GM12878 (cell line): ENCODE results near the gene ELL. TPM values are rescaled to one million over a fixed set of nuclear protein-coding genes. Genes with fewer than 3 reads are reported as not detected.

Experiments
- ATAC-seq: fragments of 200-7000 bp; cut with Tn5 transposase; 3 replicates; pipeline ENCODE4 v1.9.1; 2020; ENCODE audit warnings: mild to moderate bottlenecking, moderate library complexity
- BruUV-seq: library from RNA; stranded (reverse); fragments of 400-500 nt; replicated peaks from 2 replicates; lab custom pipeline; 2021; lab: Mats Ljungman, UMichigan
- CTCF ChIA-PET: fragments of 300-600 bp; sonication (Branson Sonifier 250); formaldehyde crosslinking; extraction: SDS; loops from one replicate; lab custom pipeline; 2021; ENCODE audit warnings: inconsistent platforms; lab: Yijun Ruan, JAX
- POLR2A ChIA-PET: fragments of 350-600 bp; formaldehyde crosslinking; extraction: SDS; loops from one replicate; lab custom pipeline; 2021; ENCODE audit warnings: inconsistent platforms; lab: Charles Lee
- RAD21 ChIA-PET: fragments of 300-600 bp; sonication (Branson Sonifier 250); formaldehyde crosslinking; loops from one replicate; lab custom pipeline; 2023; ENCODE audit warnings: antibody characterized with exemption; ENCODE audit not compliant: unreplicated experiment; lab: Charles Lee
- SMC1A ChIA-PET: fragments of 300-600 bp; sonication (Branson Sonifier 250); formaldehyde crosslinking; loops from one replicate; lab custom pipeline; 2023; ENCODE audit not compliant: unreplicated experiment, uncharacterized antibody; lab: Charles Lee
- DNase-seq: peaks from one replicate; pipeline ENCODE4 v3.0.0-alpha.2; 2011; ENCODE audit warnings: low read depth, low spot score
- FAIRE-seq: peaks from 3 replicates; lab custom pipeline; 2011; peaks lifted over from hg19 to GRCh38; lab: Jason Lieb, UNC
- H2AFZ ChIP-seq: 2 replicates; pipeline ENCODE4 v1.6.0; 2011; ENCODE audit warnings: low read depth, low read length, control low read depth; ENCODE audit not compliant: control insufficient read depth
- H3K27ac ChIP-seq: 2 replicates; pipeline ENCODE4 v1.5.1; 2011; ENCODE audit warnings: control low read depth; ENCODE audit not compliant: control insufficient read depth, insufficient read depth
- H3K27me3 ChIP-seq, 2 experiments: replicated peaks in 1 of 2; 2 replicates each; pipeline versions ENCODE4 v1.6.0 to v1.6.1; 2011; ENCODE audit warnings: low read length in 1 of 2; ENCODE audit not compliant: control insufficient read depth in 2 of 2, insufficient read depth in 2 of 2
- H3K36me3 ChIP-seq, 2 experiments: 2 replicates each; pipeline ENCODE4 v1.5.1; 2011; ENCODE audit warnings: low read length in 1 of 2; ENCODE audit not compliant: control insufficient read depth in 2 of 2, insufficient read depth in 2 of 2
- H3K4me1 ChIP-seq: 2 replicates; pipeline ENCODE4 v1.6.1; 2011; ENCODE audit warnings: mild to moderate bottlenecking, low read length, moderate library complexity, mixed read lengths; ENCODE audit not compliant: control insufficient read depth, insufficient read depth
- H3K4me2 ChIP-seq: 2 replicates; pipeline ENCODE4 v1.6.0; 2011; ENCODE audit warnings: control low read depth; ENCODE audit not compliant: control insufficient read depth, insufficient read depth
- H3K4me3 ChIP-seq: fragments of 200-600 bp; sonication (generic); 2 replicates; pipeline ENCODE4 v1.5.1; 2016
- H3K79me2 ChIP-seq: 2 replicates; pipeline ENCODE4 v1.6.0; 2011; ENCODE audit warnings: low read length; ENCODE audit not compliant: control insufficient read depth, insufficient read depth
- H3K9ac ChIP-seq: 2 replicates; pipeline ENCODE4 v1.8.0; 2011; ENCODE audit warnings: low read length, control low read depth, mixed read lengths; ENCODE audit not compliant: control insufficient read depth, insufficient read depth
- H3K9me3 ChIP-seq: replicated peaks from 3 replicates; pipeline ENCODE4 v1.5.1; 2011; ENCODE audit warnings: mild to moderate bottlenecking, low read length; ENCODE audit not compliant: control insufficient read depth, insufficient read depth
- H4K20me1 ChIP-seq: 2 replicates; pipeline ENCODE4 v1.6.0; 2011; ENCODE audit not compliant: control insufficient read depth, insufficient read depth
- CEBPZ ChIP-seq: fragments of 150-350 bp; IDR thresholded peaks from 2 replicates; pipeline ENCODE4 v1.6.1; 2016; ENCODE audit warnings: low read depth, low read length
- JUNB ChIP-seq: IDR thresholded peaks from 2 replicates; pipeline ENCODE4 v1.6.1; 2016; ENCODE audit warnings: antibody characterized with exemption, mild to moderate bottlenecking
- NBN ChIP-seq: fragments of 450-650 bp; IDR thresholded peaks from 2 replicates; pipeline ENCODE4 v1.6.1; 2016
- ZNF274 ChIP-seq: IDR thresholded peaks from one replicate; pipeline ENCODE4 v1.8.0; 2011; ENCODE audit not compliant: insufficient read length, insufficient read depth
- ZNF592 ChIP-seq: fragments of 450-650 bp; IDR thresholded peaks from 2 replicates; pipeline ENCODE4 v1.6.1; 2017; ENCODE audit warnings: mild to moderate bottlenecking, moderate library complexity
- WGBS: methylation state at CpG from one replicate; pipeline ENCODE4 v1.1.6; 2016; ENCODE audit warnings: low lambda C conversion rate; ENCODE audit not compliant: insufficient replicate concordance, insufficient coverage; ENCODE audit errors: missing lambda C conversion rate; 5-methylcytosine and 5-hydroxymethylcytosine counted together
- in situ Hi-C: fragments of 300-500 bp; cut with MboI; formaldehyde crosslinking; loops from 9 replicates; pipeline ENCODE4 v1.14.3; 2018; ENCODE audit warnings: mixed read lengths
- intact Hi-C: fragments of 100-400 bp; cut with micrococcal nuclease; formaldehyde crosslinking; loops from one replicate; pipeline ENCODE4 v1.14.2; 2022; ENCODE audit not compliant: unreplicated experiment
- polyA plus RNA-seq, 11 experiments: library from polyadenylated mRNA; depleted of rRNA in 4 of 11; unstranded in 6 of 11; stranded (reverse) in 5 of 11; fragments of >200 nt; fragmentation: Nextera tagmentation in 4 of 11; fragmentation: Illumina TruSeq in 1 of 11; extraction: Ambion mirVana in 4 of 11; extraction: Trizol in 1 of 11; gene quantifications; 1 replicate in 1 of 11; 2 replicates in 10 of 11; pipeline versions ENCODE4 v1.2.1 to v1.2.3, GENCODE V29; 2011 to 2016; ENCODE audit warnings: inconsistent platforms in 2 of 11, missing spikeins in 2 of 11, low read depth in 1 of 11
- total RNA-seq, 4 experiments: library from RNA; depleted of rRNA in 3 of 4; stranded (reverse); fragments of >200 nt in 3 of 4; fragmentation: Illumina TruSeq in 1 of 4; extraction: Trizol in 1 of 4; gene quantifications; 2 replicates each; pipeline versions ENCODE4 v1.2.1 to v1.2.3, GENCODE V29; 2013 to 2021

The ELL gene
- total and polyA plus RNA-seq, 10 of the 15 experiments (the other 5 are each of a cell fraction or from before 2014, with no cell fraction given) = 0.91 to 25.0 (median 9.1) TPM

DNA sequence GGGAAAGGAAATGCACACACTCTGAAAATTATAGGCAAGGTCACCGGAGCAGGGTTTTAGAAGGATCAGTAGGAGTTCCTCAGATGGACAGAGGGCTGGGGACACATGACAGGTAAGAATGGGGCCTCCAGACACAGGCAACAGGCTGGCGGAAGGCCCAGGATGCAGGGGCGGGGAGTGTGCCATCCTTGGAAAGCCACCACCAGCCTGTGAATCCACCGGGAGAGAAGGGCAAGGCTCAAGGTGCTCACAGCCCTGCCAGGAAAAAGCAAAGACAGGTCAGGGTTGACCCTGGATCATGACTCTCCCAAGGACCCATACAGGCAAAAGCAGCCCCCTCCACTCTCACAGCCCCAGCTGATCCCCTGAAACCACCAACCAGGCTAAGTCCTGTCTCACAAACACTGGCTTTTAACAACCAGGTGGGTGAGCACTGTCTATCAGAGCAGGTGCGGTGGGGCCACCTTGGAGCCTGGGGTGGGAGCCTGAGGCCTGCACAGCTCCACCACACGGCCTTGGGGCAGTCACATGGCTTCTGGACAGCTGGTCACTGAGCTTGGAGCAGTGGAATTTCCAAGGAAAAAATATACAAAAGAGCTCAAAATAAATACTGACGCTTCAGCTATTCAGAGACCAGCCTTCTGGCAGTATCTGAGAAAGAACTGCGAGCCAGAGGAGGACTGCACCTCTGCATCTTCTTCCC is 48.7 kb downstream of the ELL start:
- no peak overlapping the region for H3K4me3 ChIP-seq
- H2AFZ ChIP-seq = no peak overlapping the region
- DNase-seq = no peak
- ChIA-PET CTCF (interaction anchor here (1.2 to 1.6 kb wide), 2 partner anchors 10 to 374 kb away, joined by 3 to 4 read pairs; no protein-coding TSS in a partner anchor), POLR2A (no interaction called here), RAD21 (no interaction called here), SMC1A (no interaction called here)
- no peak overlapping the region for H3K4me2 ChIP-seq
- TF ChIP-seq CEBPZ = no peak
- no peak for TF ChIP-seq NBN
- no peak for TF ChIP-seq ZNF274
- no peak for TF ChIP-seq JUNB
- no peak for TF ChIP-seq ZNF592
- H3K79me2 ChIP-seq = peaks cover 31% of the 10 kb centered on the region
- in situ Hi-C loops = loop anchor here (25.0 kb wide), 1 partner anchor 389 kb away; no protein-coding TSS in a partner anchor
- no peak overlapping the region for H3K27ac ChIP-seq
- no peak for FAIRE-seq
- intact Hi-C loops = loop anchor here (5.0 kb wide), 1 partner anchor 34 kb away; no protein-coding TSS in a partner anchor
- no peaks in the 10 kb centered on the region for H3K27me3 ChIP-seq
- H4K20me1 ChIP-seq = peaks cover 8% of the 10 kb centered on the region
- no TSS peak for BruUV-seq
- H3K4me1 ChIP-seq = peaks cover 11% of the 10 kb centered on the region; the same call in 1 of the 2 replicates
- 88% methylated on average over 8 of the region's 8 CpGs for WGBS
- no peak for ATAC-seq
- H3K9me3 ChIP-seq = no peaks in the 10 kb centered on the region
- no peak overlapping the region for H3K9ac ChIP-seq
- H3K36me3 ChIP-seq = peaks cover 8 to 24% of the 10 kb centered on the region in 2 experiments; a peak in 3 of 4 replicates
